Stimulated activated CD8-positive, alpha-beta memory T cell treated with anti-CD3 and anti-CD28 coated beads, Interleukin-12 subunit alpha, Interleukin-12 subunit beta, amount 100 ng/mL, for 1 hour (primary cell): ENCODE measurements around the gene ELFN2.

ENCODE experiments used
- DNase-seq: peaks from one replicate; pipeline ENCODE4 v3.0.0-alpha.2; 2020; ENCODE audit warnings: low read depth

The ELFN2 gene

DNA sequence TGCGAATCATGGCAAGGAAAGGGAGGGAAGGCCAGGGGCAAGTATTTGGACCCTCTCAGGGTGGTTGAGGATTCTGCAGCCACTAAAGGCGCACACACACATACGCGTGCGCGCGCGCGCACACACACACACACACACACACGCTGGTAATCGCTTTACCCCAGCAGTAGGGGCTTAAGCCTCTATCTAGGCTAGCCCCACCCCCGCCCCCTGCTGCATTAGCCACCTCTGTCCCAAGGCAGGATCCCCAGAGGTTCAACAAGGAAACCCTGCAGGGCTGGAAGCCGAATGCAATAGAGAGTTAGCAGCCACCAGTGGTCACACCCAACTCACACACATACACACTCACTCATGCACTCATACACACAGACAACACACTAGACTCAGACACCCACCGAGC lies 28.6 kb upstream of the ELFN2 start:
- no peak for DNase-seq

DNA sequence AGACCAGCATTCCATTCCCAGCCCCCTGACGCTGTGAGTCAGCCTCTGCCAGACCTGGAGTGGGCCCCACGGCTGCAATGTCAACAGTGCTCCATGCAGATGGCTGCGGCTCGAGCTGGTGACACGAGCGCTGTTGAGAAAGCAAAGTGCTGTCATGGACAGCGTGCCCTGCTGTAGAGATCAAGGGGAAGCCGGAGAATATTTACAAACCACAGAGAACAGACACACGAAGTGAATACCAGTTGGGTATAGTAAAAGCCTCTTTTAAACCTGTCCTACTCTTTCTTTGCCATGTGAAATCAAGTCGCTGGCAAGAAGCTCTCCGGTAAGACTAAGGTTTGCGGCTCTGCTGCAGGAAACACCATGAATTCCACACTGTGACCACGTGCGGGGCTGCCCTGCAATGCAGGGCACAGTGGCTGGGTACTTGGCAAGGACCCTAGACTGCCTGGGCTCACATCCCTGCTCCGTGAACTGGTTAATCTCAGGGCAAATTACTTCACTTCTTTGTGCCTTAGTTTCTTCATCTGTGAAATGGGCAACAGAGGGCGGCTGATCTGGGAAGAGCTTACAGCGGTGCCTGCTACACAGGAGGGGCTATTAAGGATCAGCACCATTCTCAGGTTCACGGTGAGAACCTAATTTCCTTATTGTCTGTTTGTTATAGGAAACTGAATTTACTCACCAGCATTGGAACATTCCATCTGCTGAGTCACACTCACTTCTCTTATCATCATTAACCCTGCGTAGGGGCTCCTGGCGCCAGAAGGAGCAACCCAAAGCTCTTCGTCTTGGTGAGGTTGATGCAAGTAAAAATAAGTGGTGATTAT lies 27.8 kb upstream of the ELFN2 start:
- no peak for DNase-seq

GRCh38 chr22:37453696-37454095 lies 26.4 kb upstream of the ELFN2 start:
- no peak for DNase-seq

DNA sequence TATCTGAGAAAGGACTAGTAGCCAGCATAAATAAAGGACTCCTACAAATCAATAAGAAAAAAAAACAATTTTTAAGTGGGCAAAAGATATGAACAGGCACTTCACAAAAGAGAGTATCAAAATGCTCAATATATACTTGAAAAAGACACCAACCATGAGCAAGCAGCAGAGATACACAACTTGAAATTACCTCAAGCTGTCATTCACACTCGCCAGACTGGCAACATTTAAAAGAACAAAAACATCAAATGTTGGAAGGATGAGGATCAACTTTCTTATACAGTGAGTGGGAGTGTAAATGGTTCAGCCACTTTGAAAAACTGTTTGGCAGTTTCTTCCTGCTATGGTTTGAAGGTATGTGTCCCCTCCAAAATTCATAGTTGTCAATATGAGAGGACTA lies 23.9 kb upstream of the ELFN2 start:
- DNase-seq = no peak

GRCh38 chr22:37449331-37450001 lies 22.2 kb upstream of the ELFN2 start:
- DNase-seq = no peak

- no peak for DNase-seq
These were observed 21.3 kb upstream of the ELFN2 start for GRCh38 chr22:37448516-37449127.

GRCh38 chr22:37445501-37445900 lies 18.2 kb upstream of the ELFN2 start:
- no peak for DNase-seq

GRCh38 chr22:37443977-37444376 lies 16.7 kb upstream of the ELFN2 start:
- DNase-seq = no peak

DNA sequence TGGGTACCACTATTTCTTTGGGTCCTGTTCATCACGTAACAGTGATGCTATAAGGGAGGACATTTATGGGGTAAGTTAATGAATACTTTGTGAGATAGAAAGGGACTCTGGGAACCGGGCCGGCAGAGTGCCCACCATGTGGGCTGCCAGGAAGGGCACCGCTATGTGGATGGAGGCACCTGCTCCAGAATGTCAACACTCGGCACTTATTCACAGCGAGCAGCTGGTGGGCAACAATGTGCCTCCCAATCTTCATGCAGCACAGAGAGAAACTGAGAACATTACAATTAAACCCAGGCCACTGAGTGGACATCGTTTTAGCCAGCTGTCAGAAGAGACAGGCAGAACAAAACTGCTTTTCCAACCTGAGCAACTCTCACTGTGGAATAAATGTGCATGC lies 15.8 kb upstream of the ELFN2 start:
- DNase-seq = no peak

- DNase-seq = no peak
These were observed 15.3 kb upstream of the ELFN2 start for GRCh38 chr22:37442537-37442936.

- no peak for DNase-seq
These were observed 14.9 kb upstream of the ELFN2 start for GRCh38 chr22:37442135-37442534.

DNA sequence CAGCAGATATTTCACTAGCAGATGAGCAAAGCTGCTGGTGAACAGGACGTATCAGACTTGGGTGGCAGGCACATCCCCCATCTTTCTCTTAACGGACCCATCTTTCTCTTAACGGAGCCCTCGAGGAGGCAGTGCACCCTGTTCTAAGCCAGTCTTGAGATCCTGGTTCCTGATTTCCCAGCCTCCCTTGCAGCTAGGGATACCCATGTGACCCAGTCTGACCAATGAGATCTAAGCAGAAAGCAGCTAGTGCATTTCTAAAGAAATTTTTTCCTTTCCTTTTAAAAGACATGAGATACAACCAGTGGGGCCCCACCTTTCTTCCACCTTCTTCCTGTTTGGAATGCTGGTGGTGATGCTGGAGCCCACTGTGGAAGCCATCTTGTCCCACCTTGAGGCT lies 13.6 kb upstream of the ELFN2 start:
- DNase-seq = no peak

DNA sequence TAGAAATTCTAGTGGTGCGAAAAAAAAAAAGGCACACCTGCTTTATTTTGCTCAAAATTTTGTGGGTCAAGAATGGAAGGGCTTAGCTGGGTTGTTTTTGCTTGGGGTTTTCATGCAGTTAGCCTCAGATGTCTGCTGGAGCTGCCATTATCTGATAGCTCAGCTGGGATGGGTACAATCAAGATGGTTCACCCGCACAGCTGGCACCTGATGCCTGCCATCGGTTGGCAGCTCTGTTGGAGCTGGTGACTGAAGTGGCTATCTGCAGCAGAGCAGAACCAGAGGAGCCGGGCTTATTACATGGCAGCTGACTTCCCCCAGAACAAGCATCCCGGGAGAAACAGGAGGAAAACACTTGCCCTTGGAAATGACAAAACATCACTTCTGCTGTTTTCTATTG lies 12.1 kb upstream of the ELFN2 start:
- DNase-seq = no peak

DNA sequence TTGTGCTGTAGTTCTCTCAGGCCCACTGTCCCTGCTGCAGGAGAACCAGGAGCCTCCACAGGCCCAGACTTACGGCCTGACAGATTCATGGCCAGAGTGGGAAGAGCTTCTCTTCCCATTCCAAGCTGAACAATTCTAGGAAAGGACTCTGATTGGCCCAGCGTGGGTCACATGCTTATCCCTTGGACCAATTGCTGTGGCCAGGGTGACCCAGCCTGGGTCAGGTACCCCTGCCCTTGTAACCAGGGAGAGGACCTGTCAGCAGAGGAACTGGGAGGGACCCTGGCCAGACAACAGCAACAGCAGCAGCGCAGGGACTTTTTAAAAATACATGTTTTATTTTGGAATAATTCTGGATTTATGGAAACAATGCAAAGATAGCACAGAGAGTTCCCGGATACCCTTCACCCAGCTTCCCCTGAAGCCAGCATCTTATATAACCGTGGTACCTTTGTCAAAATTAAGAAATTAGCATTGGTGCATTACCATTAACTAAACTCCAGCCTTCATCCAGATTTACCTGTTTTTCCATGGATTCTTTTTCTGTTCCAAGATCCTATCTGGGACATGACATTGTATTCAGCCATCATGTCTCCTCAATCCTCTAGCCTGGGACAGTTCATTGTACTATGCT lies 8.8 kb upstream of the ELFN2 start:
- no peak for DNase-seq

- DNase-seq = no peak
These were observed 6.5 kb upstream of the ELFN2 start for GRCh38 chr22:37433786-37434185.

- no peak for DNase-seq
These were observed 5.4 kb upstream of the ELFN2 start for GRCh38 chr22:37432708-37433054.

- DNase-seq = no peak
These were observed 4.8 kb upstream of the ELFN2 start for GRCh38 chr22:37431801-37432707.

DNA sequence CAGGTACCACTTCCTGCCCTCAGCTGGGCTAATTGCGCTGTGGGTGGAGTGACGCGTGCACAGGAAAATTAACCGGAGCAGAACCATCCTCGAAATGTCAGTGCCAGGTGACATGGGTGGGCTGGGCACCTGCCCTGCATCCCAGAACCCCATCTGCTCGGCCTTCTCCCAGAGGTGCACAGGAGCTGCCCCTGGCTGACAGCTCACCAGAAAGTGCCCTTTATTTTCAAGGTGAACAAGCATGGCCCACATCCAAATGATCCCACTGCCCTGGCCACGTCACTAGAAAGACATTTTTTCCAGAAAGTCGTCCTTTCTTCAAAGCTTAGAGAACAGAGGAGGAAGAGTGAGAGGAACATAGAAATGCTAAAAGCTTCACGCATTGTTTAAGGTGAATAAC lies 4.1 kb upstream of the ELFN2 start:
- no peak for DNase-seq

GRCh38 chr22:37430941-37431340 lies 3.7 kb upstream of the ELFN2 start:
- no peak for DNase-seq

- peak; percentile 37 for DNase-seq
These were observed 1.6 kb upstream of the ELFN2 start for GRCh38 chr22:37428649-37429586.
